Adrenal gland (tissue), 12 donors: ENCODE measurements around the gene ESRP2. TPM values are rescaled to one million over a fixed set of nuclear protein-coding genes. Genes with fewer than 3 reads are reported as not detected.

Experiments used
- DNase-seq, 7 donors: peaks; one replicate each; pipeline ENCODE4 v3.0.0-alpha.2; 2019 to 2020
- H3K27ac ChIP-seq, 5 donors: fragments of 200-600 bp; sonication (generic) in 4 of 5; 1 replicate in 3 of 5; 2 replicates in 2 of 5; pipeline versions ENCODE4 v1.5.1 to v1.8.0; 2016 to 2020; ENCODE audit warnings: mild to moderate bottlenecking in 1 of 5
- H3K27me3 ChIP-seq: fragments of 200-600 bp; 2 replicates; pipeline ENCODE4 v1.8.0; 2021
- H3K36me3 ChIP-seq, 2 donors: fragments of 200-600 bp; replicated peaks in 1 of 2; 1 replicate in 1 of 2; 2 replicates in 1 of 2; pipeline versions ENCODE4 v1.5.1 to v1.8.0; 2018 to 2022
- H3K4me1 ChIP-seq, 2 donors: fragments of 200-600 bp; replicated peaks in 1 of 2; 1 replicate in 1 of 2; 2 replicates in 1 of 2; pipeline versions ENCODE4 v1.5.1 to v1.8.0; 2018 to 2021
- H3K4me3 ChIP-seq, 4 donors: fragments of 200-600 bp; sonication (generic) in 3 of 4; one replicate each; pipeline ENCODE4 v1.5.1; 2016 to 2018
- H3K9me3 ChIP-seq, 3 donors: fragments of 200-600 bp; sonication (generic) in 1 of 3; replicated peaks in 1 of 3; 1 replicate in 2 of 3; 2 replicates in 1 of 3; pipeline versions ENCODE4 v1.5.1 to v1.8.0; 2016 to 2021
- POLR2A ChIP-seq, 2 donors: fragments of 450-650 bp; IDR thresholded peaks; one replicate each; pipeline ENCODE4 v1.6.1; 2017; ENCODE audit warnings: antibody characterized with exemption in 2 of 2, mild to moderate bottlenecking in 2 of 2, moderate library complexity in 1 of 2
- WGBS, 4 donors: extraction: QIAGEN DNeasy Blood & Tissue Kit in 2 of 4; methylation state at CpG; one replicate each; pipeline versions ENCODE4 v1.1.5 to v1.1.7; 2013 to 2017; 5-methylcytosine and 5-hydroxymethylcytosine counted together
- intact Hi-C, 2 donors: fragments of 100-400 bp; cut with DNase I; formaldehyde crosslinking; loops; one replicate each; pipeline versions ENCODE4 v1.14.1 to v1.15.0; 2022 to 2023
- polyA plus RNA-seq, 3 donors: library from polyadenylated mRNA; stranded (reverse); fragments of 200-250 nt in 2 of 3; fragments of 350-450 nt in 1 of 3; fragmentation: Illumina TruSeq in 1 of 3; extraction: RNeasy Lipid Tissue Mini Kit (QIAGEN cat#74804) in 1 of 3; gene quantifications; one replicate each; pipeline ENCODE4 v1.2.3, GENCODE V29; 2013 to 2014
- total RNA-seq, 9 donors: library from RNA; depleted of rRNA in 4 of 9; stranded (reverse); fragments of >200 nt in 4 of 9; fragments of 120-200 nt in 1 of 9; fragmentation: NEBNext Ultra II Directional in 1 of 9; extraction: Animal tissue kit (Norgen Biotek cat#: 25700) in 1 of 9; gene quantifications; one replicate each; pipeline versions ENCODE4 v1.1.0 to v1.2.4, GENCODE V29; 2013 to 2023
- TF ChIP-seq, protein P1 (sequence below), 6 experiments: fragments of 450-650 bp in 4 of 6; fragments of 200-600 bp in 2 of 6; sonication (generic) in 1 of 6; IDR thresholded peaks; 1 replicate in 5 of 6; 2 replicates in 1 of 6; pipeline versions ENCODE4 v1.5.1 to v1.8.0; 2016 to 2021; ENCODE audit warnings: antibody characterized with exemption in 6 of 6, mild to moderate bottlenecking in 2 of 6, moderate library complexity in 1 of 6
- donor health status: healthy with polysubstance abuse.
- donor health status: Bipolar disorder and iron deficiency.
- donor health status: DM: yes; HTN: yes; CAD: no.
- donor health status: DM: no; HTN: no; CAD: no.
- donor health status: DM: no; HTN: no; CAD: no.
- donor health status: DM: yes; HTN: yes; CAD: no.

The ESRP2 gene
- total and polyA plus RNA-seq, 12 donors: 0.13 to 2.2 (median 0.43) TPM

DNA sequence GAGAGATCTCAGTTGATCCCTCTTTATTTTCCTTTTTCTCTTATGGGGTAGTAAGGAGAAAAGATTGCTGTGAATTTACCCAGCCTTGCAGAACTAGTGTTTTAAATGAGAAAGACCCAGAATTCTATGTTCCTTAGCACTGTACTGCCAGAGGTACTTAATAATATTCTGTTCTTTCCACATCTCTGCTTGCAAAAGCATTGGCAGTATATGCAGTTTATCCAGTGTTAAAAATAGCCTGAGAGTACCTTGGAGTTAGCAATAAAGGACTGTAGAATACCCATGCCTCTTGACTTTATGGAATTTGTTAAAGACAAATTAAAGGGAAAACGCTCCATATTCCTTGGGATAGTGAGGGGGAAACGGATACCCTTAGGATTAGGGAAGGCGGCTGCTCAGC is 40.3 kb upstream of the ESRP2 start:
- H3K27ac ChIP-seq: peak overlapping the region in 3 of 5 donors; percentile 49 to 57 (median 56)
- TF ChIP-seq, protein P1, sequence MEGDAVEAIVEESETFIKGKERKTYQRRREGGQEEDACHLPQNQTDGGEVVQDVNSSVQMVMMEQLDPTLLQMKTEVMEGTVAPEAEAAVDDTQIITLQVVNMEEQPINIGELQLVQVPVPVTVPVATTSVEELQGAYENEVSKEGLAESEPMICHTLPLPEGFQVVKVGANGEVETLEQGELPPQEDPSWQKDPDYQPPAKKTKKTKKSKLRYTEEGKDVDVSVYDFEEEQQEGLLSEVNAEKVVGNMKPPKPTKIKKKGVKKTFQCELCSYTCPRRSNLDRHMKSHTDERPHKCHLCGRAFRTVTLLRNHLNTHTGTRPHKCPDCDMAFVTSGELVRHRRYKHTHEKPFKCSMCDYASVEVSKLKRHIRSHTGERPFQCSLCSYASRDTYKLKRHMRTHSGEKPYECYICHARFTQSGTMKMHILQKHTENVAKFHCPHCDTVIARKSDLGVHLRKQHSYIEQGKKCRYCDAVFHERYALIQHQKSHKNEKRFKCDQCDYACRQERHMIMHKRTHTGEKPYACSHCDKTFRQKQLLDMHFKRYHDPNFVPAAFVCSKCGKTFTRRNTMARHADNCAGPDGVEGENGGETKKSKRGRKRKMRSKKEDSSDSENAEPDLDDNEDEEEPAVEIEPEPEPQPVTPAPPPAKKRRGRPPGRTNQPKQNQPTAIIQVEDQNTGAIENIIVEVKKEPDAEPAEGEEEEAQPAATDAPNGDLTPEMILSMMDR (IDR thresholded peaks at IDR 0.05): no peak
- TF ChIP-seq POLR2A (IDR thresholded peaks at IDR 0.05): no peak
- DNase-seq: no peak
- WGBS, 4 donors: 57 to 85% (median 71%) methylated on average over 3 of the region's 3 CpGs
- H3K9me3 ChIP-seq: no peaks in the 10 kb centered on the region
- no peaks in the 10 kb centered on the region for H3K27me3 ChIP-seq
- peaks cover 0 to 15% of the 10 kb centered on the region in 2 donors for H3K36me3 ChIP-seq
- no peak overlapping the region for H3K4me3 ChIP-seq
- H3K4me1 ChIP-seq: peaks cover 29 to 30% of the 10 kb centered on the region in 2 donors
- intact Hi-C loops: no loop called here

DNA sequence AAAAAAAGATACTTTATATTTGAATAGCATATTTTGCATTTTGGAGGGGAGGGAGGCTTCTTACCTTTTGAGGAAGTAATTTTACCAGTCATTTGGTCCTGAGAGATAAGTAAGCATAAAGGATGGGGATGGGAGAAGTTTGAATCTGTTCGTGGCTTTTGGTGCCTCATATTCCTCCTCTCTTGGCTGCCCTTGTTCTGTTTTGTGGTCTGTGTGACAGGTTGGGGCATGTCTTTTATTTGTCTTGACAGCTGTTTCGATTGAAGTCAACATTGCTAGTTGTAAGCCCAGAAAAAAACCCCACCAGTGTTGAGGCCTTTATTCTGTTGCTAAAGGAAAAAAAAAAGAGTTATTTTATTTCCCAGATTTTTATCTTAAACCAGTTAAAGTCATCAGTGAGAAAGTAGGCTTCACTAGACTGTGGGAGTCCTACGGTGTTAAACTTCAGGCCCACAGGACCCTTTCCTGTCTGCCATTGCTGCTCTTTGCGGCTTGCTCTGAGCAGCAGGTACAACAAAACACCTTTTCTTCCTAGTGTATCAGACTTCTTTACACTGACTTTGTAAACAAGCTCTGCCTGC is 39.8 kb upstream of the ESRP2 start:
- Histone ChIP-seq H3K9me3 (no peaks in the 10 kb centered on the region), H3K4me3 (no peak overlapping the region), H3K4me1 (peaks cover 34 to 35% of the 10 kb centered on the region in 2 donors), H3K36me3 (peaks cover 0 to 15% of the 10 kb centered on the region in 2 donors), H3K27ac (peak overlapping the region in 3 of 5 donors; percentile 49 to 57 (median 56)), H3K27me3 (no peaks in the 10 kb centered on the region)
- 57 to 78% (median 62%) methylated on average over 4 of the region's 4 CpGs for WGBS, 4 donors
- intact Hi-C loops: no loop called here
- DNase-seq: no peak
- TF ChIP-seq POLR2A (IDR thresholded peaks at IDR 0.05): no peak
- TF ChIP-seq, protein P1 (IDR thresholded peaks at IDR 0.05): no peak

DNA sequence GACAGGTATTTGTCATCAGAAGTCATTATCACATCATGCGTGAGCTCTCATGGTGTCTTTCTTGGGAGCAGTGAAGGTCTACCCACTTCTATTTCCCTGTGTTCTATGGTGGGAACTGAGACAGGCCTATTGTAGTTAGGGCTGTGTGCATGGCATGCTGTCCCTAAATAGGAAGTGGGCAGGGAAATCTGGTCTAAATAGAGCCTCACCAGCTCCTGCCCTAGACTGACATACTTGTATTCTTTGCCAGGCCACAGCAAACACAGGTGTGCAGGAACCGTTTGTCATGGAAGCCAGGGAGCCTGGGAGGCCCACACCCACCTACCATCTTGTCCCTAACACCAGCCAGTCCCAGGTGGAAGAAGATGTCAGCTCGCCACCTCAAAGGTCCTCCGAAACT is 38.5 kb upstream of the ESRP2 start:
- Histone ChIP-seq H3K27me3 (no peaks in the 10 kb centered on the region), H3K4me3 (no peak overlapping the region), H3K36me3 (peaks cover 0 to 15% of the 10 kb centered on the region in 2 donors), H3K4me1 (peaks cover 42 to 43% of the 10 kb centered on the region in 2 donors), H3K27ac (peak overlapping the region in 1 of 5 donors; percentile 13), H3K9me3 (no peaks in the 10 kb centered on the region)
- intact Hi-C loops: no loop called here
- DNase-seq: no peak
- TF ChIP-seq, protein P1 (IDR thresholded peaks at IDR 0.05): no peak
- no peak for TF ChIP-seq POLR2A (IDR thresholded peaks at IDR 0.05)
- 92 to 100% (median 95%) methylated on average over 2 to 4 of the region's 4 CpGs for WGBS, 4 donors

DNA sequence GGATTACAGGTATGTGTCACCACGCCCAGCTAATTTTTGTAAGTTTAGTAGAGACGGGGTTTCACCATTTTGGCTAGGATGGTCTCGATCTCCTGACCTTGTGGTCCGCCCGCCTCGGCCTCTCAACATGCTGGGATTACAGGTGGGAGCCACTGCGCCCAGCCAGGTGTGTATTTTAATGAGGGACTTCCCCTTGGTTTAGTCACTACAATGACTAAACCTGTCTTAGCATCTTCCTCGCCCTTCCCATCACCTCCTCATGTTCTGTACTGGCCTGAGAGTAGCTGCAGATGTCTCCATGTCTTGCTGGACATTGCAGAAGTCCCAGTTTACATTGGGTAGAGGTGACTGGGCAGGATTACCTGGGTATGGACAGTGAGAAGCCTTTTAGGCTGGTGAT is 38.0 kb upstream of the ESRP2 start:
- Histone ChIP-seq H3K27me3 (no peaks in the 10 kb centered on the region), H3K9me3 (no peaks in the 10 kb centered on the region), H3K4me3 (no peak overlapping the region), H3K4me1 (peaks cover 42 to 43% of the 10 kb centered on the region in 2 donors), H3K27ac (no peak overlapping the region), H3K36me3 (peaks cover 0 to 15% of the 10 kb centered on the region in 2 donors)
- TF ChIP-seq POLR2A (IDR thresholded peaks at IDR 0.05): no peak
- TF ChIP-seq, protein P1 (IDR thresholded peaks at IDR 0.05): no peak
- 83 to 98% (median 94%) methylated on average over 8 of the region's 8 CpGs for WGBS, 4 donors
- no peak for DNase-seq
- intact Hi-C loops: no loop called here
